ENCODE data around the gene ALDH6A1.
A peak's percentile ranks its signal among the peaks of the same experiment; 100 is the strongest.

The ALDH6A1 gene

DNA sequence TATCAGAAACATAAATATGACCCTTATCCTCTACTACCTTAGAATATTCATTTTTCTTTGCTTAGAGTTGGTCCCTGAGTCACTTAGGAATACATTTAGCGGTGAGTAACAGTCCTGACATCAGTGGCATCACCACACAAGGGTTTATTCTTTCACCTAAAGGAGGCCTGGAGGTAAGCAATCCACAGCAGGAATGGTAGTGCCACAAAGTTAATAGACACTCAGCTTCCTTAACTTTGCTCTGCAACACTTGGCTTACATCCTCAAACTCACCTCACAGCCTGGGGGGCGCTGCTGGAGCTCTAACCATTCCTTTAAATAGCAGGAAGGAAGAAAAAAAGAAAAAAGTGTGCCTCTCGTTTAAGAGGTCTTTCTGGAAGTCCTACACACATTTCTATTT lies 36.0 kb downstream of the ALDH6A1 start:
- no peak for DNase-seq (ENCODE audit: low read depth)

DNA sequence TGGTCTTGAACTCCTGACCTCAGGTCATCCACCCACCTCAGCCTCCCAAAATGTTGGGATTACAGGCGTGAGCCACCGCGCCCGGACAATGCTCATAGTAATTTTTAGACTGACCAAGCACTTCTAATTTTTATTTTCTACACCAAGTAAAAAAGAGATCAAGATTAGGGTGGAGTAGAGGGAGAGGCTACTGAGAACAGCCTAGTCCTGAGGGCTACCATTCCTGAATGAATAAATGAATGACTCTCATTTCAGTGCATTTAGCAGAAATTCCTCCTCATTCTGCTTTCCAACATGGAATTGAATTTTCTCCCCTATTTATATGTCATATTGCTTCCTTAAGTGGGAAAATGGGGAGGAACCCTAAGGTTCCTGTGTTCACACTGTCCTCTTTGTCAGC lies 38.7 kb downstream of the ALDH6A1 start:
- DNase-seq (ENCODE audit: low read depth) = no peak

DNA sequence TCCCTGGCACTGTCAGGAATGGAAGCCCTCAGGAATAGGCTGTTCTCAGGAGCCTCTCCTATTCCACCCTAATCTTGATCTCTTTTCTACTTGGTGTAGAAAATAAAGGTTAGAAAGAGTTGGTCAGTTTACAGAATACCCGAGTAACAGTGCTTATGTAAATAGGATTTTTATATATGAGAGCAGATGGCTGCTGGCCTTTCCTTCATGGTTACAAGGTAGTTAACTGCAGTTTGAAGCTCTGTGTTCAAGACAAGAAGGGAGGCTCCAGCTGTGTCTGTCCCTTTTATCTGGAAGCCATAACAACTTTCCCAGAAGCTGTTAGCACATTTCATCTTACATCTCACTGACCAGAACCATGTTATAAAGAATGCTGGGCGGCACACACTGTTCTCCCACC lies 42.0 kb downstream of the ALDH6A1 start:
- no peak for DNase-seq (ENCODE audit: low read depth)

DNA sequence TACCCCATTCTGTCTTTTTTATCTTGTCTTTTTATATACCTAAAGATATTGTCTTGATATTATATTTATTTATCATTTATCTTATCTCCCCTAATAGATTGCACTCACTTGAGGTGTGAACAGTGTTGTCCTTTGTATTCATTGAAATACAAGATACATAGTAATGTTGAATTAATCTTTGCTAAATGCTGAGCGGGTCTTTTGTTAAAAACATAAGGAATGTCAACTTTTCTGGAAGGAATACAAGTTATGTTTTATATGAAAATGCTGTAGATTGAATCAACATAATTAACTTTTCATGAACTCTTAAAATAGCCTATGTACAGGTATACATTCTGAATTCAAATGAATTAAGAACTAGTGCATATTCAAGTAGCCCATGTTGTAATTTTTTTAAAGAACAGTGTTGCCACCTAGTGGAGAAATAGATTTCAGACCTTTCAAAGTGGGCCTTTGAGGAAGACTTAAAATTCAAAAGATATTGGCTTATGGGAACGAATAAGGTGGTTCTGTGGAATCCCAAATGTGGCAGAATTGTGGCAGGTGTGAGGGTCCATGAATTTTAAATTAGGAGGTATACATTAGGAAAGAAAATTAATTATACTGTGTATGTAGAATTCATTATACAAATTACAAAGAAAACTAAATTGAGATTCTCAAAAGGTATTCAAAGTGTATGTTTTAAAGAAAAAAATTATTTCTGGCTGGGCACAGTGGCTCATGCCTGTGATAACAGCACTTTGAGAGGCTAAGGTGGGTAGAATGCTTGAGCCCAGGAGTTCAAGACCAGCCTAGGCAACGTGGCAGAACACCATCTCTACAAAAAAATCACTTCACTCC lies 46.0 kb downstream of the ALDH6A1 start:
- DNase-seq (ENCODE audit: low read depth) = peak; percentile 34

DNA sequence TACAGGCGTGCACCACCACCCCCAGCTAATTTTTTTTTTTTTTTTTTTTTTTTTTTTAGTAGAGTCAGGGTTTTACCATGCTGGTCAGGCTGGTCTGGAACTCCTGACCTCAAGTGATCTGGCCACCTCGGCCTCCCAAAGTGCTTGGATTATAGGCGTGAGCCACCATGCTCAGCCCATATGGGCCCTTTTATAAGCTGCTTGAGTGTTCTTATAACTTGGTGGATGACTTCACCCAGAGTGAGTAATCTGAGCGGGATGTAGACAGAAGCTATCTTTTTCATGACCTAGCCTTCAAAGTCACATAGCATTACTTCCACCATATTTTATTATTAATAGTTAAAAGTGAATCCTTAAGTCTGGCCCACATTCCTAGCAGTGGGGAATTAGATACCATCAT lies 48.7 kb downstream of the ALDH6A1 start:
- DNase-seq (ENCODE audit: low read depth) = no peak

DNA sequence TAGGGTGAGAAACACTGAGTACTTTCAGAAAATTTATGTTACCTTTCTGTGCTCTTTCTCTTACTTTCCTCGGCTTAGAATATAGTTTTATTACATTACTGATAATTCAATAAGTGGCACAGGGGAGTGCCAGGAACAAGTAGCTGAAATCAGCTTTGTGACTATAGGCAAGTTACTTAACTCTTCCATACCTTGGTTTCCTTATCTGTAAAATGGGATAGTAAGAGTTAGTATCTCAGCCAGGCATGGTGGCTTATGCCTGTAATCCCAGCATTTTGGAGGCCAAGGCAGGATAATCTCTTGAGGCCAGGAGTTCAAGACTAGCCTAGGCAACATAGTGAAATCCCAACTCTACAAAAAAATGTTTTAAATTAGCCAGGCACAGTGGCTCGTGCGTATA lies 49.7 kb downstream of the ALDH6A1 start:
- no peak for DNase-seq (ENCODE audit: low read depth)

DNA sequence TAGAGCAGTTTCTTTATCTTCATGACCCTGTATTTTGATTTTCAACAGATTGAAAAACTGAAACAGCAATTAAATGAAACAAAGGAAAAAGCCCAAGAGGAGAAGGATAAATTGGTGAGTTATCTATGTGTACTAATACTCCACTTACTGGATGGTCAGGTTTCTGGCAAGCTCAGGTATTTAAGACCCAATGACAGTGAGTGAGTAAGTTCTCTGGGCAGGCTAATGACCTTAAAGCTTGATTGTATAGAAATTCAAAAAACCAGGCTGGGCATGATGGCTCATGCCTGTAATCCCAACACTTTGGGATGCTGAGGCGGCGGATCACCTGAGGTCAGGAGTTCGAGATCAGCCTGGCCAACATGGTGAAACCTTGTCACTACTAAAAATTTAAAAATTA lies 55.1 kb downstream of the ALDH6A1 start:
- no peak for DNase-seq (ENCODE audit: low read depth)

DNA sequence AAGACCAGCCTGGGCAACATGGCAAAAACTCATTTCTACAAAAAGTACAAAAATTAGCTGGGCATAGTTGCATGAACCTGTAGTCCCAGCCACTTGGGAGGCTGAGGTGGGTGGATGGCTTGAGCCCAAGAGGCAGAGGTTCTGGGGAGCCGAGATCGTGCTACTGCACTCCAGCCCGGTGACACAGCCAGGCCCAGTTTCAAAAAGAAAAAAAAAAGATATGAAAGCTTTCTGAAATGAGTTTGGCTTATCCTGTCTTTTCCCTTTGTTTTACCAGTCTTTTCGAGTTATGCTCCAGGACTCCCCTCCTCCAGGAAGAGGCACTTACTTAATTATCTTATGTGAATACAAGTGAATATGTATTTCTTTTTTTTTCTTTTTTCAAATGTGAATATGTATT lies 61.9 kb downstream of the ALDH6A1 start:
- DNase-seq (ENCODE audit: low read depth) = no peak

DNA sequence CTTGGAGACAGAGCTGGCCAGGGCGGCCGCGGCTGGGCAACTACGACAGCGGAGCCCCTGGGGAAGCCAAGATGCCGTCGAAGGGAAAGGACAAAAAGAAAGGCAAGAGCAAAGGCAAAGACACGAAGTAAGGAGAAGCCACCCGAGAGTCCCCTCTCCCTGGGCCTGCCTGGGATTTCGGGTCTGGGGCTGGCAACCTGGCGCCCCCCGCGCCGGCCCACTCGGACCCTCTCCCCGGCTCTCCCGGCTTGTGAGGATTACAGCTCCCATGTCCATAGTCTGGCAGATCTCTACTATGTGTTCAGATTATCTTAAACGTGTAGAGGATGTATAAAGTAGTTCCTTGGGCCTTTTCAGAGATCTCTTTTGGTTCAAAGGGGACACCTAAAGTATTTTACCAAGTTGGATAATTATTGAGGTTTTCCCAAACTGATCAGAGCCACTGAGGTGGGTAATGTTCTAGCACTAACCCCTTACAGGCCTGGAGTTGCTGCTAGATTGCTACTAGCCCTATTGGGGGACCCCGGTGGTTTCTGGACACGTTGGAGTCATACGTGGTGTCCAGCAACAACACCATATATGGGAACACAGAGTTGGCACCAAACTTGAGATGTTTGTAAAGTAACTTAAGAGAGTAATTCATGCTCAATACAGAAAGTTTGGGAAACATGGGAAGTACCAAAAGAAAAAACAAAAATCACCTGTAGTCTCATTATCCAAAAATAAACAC lies 64.7 kb downstream of the ALDH6A1 start:
- DNase-seq (ENCODE audit: low read depth) = peak; percentile 22

DNA sequence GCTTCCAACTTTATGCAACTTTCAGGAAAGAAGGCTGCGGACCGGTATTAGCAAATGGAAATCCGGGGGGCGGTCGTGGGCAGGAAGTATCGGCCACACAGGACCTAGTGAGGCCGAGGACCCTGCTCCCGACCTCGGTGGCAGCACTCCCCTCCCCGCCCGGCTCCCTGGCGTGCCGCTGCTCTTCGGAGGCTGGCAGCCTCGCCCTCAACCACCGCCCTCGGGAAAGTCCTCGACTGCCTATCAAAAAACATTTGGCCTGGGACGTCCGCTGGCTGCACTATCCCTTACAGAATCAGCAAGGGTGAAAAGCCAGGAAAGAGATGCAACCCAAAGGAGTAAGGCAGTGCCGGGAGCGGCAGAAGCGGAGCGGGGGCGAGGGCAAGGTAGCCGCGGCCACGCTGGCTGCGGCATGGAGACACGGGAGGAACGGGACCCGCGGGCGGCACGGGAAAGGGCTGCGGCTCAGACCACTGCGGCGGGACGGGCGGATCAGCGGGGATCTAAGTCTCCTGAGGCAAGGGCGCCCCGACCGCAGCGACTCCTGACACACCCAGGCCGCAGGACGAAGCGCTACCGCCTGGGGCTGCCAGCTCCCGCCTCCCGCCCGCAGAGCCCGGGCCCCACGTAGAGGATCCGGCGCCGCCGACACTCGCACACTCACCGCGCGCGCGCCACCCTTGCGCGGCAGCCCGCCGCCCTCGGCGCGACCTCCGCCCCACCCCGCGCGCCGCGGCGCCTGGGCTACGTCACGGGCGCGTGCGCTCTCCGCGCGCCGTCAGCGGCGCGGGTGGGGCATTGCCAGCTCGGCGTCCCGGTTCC lies 65.5 kb downstream of the ALDH6A1 start, which contains the start of the genes BBOF1 and ENTPD5:
BBOF1 (plus strand) TSS at position 764 of the 822 bp plus-strand sequence. CDS start 130 bp downstream, outside the sequence.
ENTPD5 (minus strand) TSS at position 703 of the 822 bp plus-strand sequence. CDS start 31,186 bp downstream, outside the sequence.
- peak; percentile 49 for DNase-seq (ENCODE audit: low read depth)

DNA sequence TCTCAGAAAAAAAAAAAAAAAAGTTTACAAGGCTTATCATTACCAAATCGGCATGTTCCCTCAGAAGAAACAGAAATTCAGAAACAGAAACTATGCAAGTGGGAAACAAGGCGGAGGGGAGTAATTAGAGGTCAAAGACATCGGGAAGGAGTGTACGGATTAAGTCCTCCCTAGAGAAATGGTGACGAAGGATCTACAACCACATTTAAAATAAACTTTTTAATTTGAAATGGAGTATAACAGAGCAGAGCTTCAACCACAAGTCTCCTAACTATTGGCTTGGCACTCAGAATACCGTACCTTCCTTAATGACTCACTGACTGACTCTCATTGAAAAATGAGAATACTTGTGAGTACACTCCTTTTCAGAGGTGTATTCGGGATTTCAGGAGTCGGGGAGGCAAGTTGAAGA lies 66.1 kb downstream of the ALDH6A1 start:
- DNase-seq (ENCODE audit: low read depth) = peak; percentile 13

DNA sequence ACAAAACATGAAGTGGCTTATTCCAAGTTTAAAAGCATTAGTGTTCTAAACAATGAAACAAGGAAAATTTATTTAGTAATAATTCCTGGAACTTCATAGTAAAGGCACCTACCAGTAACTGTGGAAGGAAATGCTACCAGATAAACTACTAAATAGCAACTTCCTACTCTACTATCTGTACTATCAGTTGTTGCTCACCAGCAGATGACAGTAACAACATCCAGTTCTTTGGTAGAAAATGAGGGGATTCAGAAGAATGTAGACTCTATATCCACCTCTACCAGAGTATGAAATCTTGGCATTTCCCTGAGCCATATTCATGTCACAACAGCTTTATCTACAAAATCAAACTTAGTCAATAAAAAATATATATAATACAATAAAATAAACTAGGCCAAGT lies 68.3 kb downstream of the ALDH6A1 start:
- no peak for DNase-seq (ENCODE audit: low read depth)

DNA sequence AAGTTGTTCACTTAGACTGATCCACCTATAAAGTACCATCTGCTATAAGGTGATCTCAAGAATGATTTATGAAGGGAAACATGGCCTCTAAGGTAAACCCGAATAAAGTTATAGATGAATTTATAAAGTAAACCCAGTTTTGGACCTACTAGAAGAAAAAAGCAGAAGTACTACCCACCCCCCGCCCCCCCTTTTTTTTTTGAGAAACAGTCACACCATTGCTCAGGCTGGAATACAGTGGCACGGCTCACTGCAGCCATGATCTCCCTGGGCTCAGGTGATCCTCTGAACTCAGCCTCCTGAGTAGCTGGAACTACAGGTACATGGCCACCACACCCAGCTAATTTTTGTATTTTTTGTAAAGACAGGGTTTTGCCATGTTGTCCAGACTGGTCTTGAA lies 69.1 kb downstream of the ALDH6A1 start:
- DNase-seq (ENCODE audit: low read depth) = no peak

DNA sequence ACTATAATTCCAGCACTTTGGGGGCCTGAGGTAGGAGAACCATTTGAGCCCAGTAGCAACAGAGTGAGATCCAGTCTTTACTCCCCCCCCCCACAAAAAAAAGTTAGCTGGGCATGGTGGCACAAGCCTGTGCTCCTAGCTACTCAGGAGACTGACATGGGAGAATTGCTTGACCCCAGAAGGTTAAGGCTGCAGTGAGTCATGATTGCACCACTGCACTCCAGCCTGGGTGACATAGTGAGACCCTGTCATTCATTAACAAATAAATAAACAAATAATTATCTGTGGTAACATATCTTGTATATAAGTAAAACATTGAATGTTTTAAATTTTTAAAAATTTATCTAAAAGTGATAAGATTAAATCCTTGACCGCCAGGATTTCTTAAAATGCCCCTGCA lies 70.0 kb downstream of the ALDH6A1 start:
- no peak for DNase-seq (ENCODE audit: low read depth)

DNA sequence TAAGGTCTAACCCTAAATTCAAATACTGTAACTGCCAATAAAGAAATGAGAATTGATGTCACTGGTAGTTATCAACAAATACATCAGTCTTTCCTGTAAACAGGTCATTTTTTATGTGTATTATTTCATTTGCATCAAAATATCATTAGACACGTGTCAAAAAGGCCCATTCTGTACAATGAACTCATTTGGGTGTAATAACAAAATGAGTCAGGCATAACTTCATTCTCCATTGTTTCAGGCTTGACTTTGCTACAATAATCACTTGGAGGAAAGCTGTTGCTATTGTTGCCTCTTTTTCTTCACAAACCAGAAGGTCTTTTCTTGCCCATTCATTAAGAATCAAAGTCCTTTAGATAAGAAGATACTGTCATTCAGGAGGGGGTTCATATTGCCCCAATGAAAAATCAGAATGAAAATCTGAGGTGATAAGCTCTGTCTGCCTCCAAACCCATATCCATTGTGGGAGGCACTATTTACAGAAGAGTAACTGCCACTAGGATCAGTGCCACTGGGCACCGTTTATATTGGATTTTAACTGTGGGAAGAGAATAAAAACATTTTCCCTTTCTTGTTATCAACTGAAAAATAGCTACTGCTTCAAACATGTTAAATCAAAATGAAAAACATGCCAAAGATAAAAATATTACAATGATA lies 75.3 kb downstream of the ALDH6A1 start:
- no peak for DNase-seq (ENCODE audit: low read depth)

All from fibroblast of the conjunctiva (primary cell).